Effector memory CD4-positive, alpha-beta T cell (primary cell): ENCODE results near the gene PKD1.

Source experiments
- DNase-seq, 3 donors: peaks; one replicate each; pipeline ENCODE4 v3.0.0-alpha.2; 2020
- H3K27ac ChIP-seq: 2 replicates; pipeline ENCODE4 v1.7.0; 2013; ENCODE audit warnings: mild to moderate bottlenecking, low read length, moderate library complexity; ENCODE audit not compliant: insufficient read depth, poor library complexity, severe bottlenecking
- H3K27me3 ChIP-seq: replicated peaks from 2 replicates; pipeline ENCODE4 v1.7.0; 2013; ENCODE audit warnings: mild to moderate bottlenecking, low read length; ENCODE audit not compliant: insufficient read depth, control insufficient read depth, poor library complexity, severe bottlenecking
- H3K36me3 ChIP-seq: 2 replicates; pipeline ENCODE4 v1.7.0; 2013; ENCODE audit warnings: mild to moderate bottlenecking, low read length, moderate library complexity; ENCODE audit not compliant: control insufficient read depth, insufficient read depth
- H3K4me1 ChIP-seq: 2 replicates; pipeline ENCODE4 v1.7.0; 2013; ENCODE audit warnings: low read length, mild to moderate bottlenecking; ENCODE audit not compliant: control insufficient read depth, insufficient read depth, poor library complexity, severe bottlenecking
- H3K4me3 ChIP-seq: 2 replicates; pipeline ENCODE4 v1.7.0; 2013; ENCODE audit warnings: low read length, low read depth, mild to moderate bottlenecking; ENCODE audit not compliant: insufficient read depth, poor library complexity, severe bottlenecking
- H3K9me3 ChIP-seq: 2 replicates; pipeline ENCODE4 v1.7.0; 2013; ENCODE audit warnings: mild to moderate bottlenecking, low read length, moderate library complexity; ENCODE audit not compliant: control insufficient read depth

PKD1 gene

DNA sequence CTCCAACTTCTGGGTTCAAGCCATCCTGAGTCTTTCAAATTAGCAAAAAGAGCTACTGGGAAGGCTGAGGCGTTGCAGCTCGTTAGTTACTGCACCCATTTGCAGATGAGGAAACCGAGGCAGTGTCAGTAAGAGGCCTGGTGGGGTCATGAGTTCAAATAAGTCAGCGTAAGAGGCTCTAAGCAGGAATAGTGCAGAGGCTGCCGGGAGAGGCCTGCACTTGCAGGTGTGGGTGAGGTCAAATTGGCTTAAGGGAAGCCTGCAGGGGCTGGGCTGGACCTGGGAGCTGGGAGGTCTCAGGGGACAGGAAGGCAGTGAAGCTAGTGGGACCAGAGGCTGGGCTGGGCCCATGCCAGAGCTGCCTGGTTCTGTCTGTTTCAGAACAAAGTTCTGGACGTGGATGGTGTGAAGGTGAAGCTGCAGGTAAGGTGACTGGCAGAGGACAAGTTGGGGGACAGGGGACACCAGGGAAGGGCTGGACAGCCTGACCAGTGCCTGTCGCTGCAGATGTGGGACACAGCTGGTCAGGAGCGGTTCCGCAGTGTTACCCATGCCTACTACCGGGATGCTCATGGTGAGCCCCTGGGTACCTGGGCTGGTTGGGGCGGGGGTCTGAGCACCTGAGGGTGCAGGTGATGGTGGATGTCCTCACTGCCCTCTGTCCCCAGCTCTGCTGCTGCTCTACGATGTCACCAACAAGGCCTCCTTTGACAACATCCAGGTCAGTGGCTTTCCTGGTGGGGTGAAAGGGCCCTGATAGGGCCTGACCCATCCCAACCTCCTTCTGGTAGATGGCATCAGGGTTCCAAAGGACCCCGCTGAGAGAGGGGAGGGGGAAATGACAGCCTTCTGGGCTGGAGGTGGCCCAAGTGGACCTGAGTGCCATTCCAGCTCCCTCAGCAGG, 15.7 kb upstream of the PKD1 start:
- no peak for DNase-seq
- no peaks in the 10 kb centered on the region for H3K27me3 ChIP-seq
- peaks cover 3% of the 10 kb centered on the region for H3K36me3 ChIP-seq
- H3K4me3 ChIP-seq: no peak overlapping the region
- peaks cover 56% of the 10 kb centered on the region for H3K4me1 ChIP-seq
- H3K9me3 ChIP-seq: no peaks in the 10 kb centered on the region
- H3K27ac ChIP-seq: no peak overlapping the region

- Histone ChIP-seq H3K4me1 (peaks cover 50% of the 10 kb centered on the region), H3K27ac (no peak overlapping the region)
- no peak for DNase-seq
Measured at GRCh38 chr16:2150418-2151187, 14.9 kb upstream of the PKD1 start.

GRCh38 chr16:2149630-2150417, 14.1 kb upstream of the PKD1 start:
- Histone ChIP-seq H3K27ac (no peak overlapping the region), H3K4me3 (no peak overlapping the region), H3K27me3 (no peaks in the 10 kb centered on the region), H3K4me1 (peaks cover 46% of the 10 kb centered on the region), H3K36me3 (peaks cover 3% of the 10 kb centered on the region), H3K9me3 (no peaks in the 10 kb centered on the region)
- no peak for DNase-seq

More at GRCh38 chr16:2150418-2151187, 14.9 kb upstream of the PKD1 start:
- no peaks in the 10 kb centered on the region for H3K27me3 ChIP-seq
- H3K36me3 ChIP-seq: peaks cover 3% of the 10 kb centered on the region
- H3K4me3 ChIP-seq: no peak overlapping the region
- H3K9me3 ChIP-seq: no peaks in the 10 kb centered on the region

DNA sequence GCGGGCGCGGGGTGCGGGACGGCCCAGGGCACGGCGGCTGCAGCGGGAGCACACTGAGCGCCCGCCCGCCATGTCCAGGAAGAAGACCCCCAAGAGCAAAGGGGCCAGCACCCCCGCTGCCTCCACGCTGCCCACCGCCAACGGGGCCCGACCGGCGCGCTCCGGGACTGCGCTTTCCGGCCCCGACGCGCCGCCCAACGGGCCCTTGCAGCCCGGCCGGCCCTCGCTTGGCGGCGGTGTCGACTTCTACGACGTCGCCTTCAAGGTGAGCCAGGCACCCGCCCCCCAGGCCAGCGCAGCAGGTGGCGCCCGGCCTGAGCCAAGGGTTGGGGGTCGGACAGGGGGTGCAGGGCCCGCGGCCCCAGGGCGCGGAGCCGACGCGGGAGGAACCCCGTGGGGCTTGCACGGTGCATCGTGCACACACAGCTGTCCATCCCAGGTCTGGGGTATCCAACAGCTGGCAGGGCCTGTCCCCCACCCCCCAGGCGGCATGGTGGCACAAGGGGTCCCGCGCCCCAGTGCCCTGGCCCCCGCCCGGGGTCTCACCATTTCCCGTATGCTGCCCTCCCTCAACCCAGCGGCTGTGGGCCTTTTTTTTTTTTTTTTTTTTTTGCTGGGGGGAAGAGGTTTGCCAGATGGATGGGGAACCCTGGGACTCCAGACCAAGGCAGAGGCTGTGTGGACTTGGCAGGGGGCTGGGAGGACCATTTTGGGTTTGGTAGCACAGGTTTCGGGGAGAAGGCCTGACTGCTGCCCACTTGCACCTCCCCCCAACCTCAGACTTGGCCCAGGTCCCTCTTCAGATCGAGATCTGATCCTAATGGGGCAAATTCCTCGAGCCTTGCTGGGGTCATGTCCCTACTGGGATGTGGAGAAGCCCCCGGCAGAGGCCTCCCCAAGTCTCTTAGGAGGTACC, 13.3 kb upstream of the PKD1 start:
- Histone ChIP-seq H3K9me3 (no peaks in the 10 kb centered on the region), H3K27ac (no peak overlapping the region), H3K27me3 (no peaks in the 10 kb centered on the region), H3K36me3 (peaks cover 3% of the 10 kb centered on the region), H3K4me1 (peaks cover 37% of the 10 kb centered on the region), H3K4me3 (peak overlapping the region; percentile 54)
- no peak for DNase-seq

DNA sequence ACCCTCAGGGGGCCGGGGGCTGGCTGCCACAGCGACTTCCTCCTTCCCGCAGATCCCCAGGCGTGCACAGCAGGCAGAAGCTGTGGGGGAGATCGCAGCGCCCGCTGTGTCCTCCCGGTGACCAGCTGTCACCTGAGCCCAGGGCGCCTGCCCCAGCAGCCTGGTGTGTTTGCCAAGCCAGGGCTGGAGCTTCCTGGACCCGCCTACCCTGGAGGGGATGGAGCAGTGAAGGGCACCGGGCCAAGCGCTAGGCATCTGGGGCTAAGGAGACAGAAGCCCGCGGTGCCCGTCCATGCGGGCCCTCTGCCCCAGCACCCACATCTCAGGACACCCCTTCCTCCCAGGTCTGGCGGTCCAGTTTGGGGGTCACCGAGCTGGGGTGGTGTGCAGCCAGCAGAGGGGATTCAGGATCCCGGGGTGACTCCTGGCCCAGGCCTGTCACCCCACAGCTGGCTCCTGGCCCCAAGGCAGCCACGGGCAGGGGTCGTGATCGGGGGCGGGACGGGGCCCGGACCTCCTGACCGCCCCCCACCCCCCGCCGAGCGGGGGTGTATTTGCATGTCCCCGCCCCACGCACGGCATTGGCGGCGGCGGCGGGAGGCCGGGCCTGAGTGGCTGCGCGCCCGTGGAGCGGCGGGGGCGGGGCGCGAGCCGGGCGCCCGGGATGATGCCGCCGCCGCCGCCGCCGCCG, 12.4 kb upstream of the PKD1 start, which contains the start of gene RAB26:
RAB26 (plus strand) TSS at position 645 of the 691 bp plus-strand sequence. CDS start 159 bp downstream, outside the sequence.
- H3K4me3 ChIP-seq: peak within 1 kb of the TSS; percentile 54
- H3K4me1 ChIP-seq: peaks cover 29% of the 10 kb centered on the region
- H3K27ac ChIP-seq: no peak within 1 kb of the TSS
- peaks cover 3% of the 10 kb centered on the region for H3K36me3 ChIP-seq
- H3K9me3 ChIP-seq: no peaks in the 10 kb centered on the region
- no peaks in the 10 kb centered on the region for H3K27me3 ChIP-seq
- peak; percentile 25 to 50 (median 42) for DNase-seq

GRCh38 chr16:2147378-2147777, 11.7 kb upstream of the PKD1 start:
- no peaks in the 10 kb centered on the region for H3K27me3 ChIP-seq
- no peak for DNase-seq
- H3K27ac ChIP-seq: no peak overlapping the region
- no peak overlapping the region for H3K4me3 ChIP-seq
- peaks cover 22% of the 10 kb centered on the region for H3K4me1 ChIP-seq
- H3K36me3 ChIP-seq: peaks cover 3% of the 10 kb centered on the region
- no peaks in the 10 kb centered on the region for H3K9me3 ChIP-seq

- peaks cover 20% of the 10 kb centered on the region for H3K4me1 ChIP-seq
- no peak overlapping the region for H3K27ac ChIP-seq
- H3K27me3 ChIP-seq: no peaks in the 10 kb centered on the region
- no peak for DNase-seq
- H3K4me3 ChIP-seq: no peak overlapping the region
- H3K9me3 ChIP-seq: no peaks in the 10 kb centered on the region
- H3K36me3 ChIP-seq: no peaks in the 10 kb centered on the region
Measured at GRCh38 chr16:2145843-2146242, 10.1 kb upstream of the PKD1 start.

DNA sequence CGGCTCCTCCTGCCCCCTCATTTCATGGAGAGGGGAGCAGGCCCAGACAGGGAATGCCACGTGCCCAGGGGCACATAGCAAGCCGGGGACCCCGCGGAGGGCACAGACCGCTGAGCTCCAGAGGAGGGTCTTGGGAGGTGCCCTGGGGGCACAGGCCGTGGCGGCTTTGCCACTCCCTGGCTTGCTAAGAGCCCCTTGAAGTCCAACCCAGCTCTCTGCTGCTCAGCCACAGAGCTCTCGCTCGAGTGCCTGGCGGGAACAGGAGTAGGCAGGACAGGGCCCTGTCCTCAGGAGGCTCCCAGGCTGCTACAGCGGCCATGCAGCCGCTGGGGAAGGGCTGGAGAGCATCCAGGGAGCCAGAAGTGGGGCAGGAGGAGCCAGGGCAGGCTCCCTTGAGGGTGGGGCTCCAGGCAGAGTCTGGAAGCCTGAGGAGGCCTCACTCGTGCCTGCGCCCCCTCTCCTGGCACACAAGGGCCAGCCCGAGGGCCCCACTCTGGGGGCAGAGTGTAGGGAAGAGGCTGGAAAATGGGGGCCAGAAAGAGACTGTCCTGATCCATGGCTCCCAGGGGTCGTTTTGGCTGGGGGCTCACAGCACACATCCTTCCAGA, 8.3 kb upstream of the PKD1 start:
- H3K4me1 ChIP-seq: peaks cover 13% of the 10 kb centered on the region
- no peak overlapping the region for H3K27ac ChIP-seq
- no peak overlapping the region for H3K4me3 ChIP-seq
- no peaks in the 10 kb centered on the region for H3K36me3 ChIP-seq
- H3K9me3 ChIP-seq: no peaks in the 10 kb centered on the region
- no peak for DNase-seq
- no peaks in the 10 kb centered on the region for H3K27me3 ChIP-seq
